ENCODE results near the gene ASB11.

The ASB11 gene

DNA sequence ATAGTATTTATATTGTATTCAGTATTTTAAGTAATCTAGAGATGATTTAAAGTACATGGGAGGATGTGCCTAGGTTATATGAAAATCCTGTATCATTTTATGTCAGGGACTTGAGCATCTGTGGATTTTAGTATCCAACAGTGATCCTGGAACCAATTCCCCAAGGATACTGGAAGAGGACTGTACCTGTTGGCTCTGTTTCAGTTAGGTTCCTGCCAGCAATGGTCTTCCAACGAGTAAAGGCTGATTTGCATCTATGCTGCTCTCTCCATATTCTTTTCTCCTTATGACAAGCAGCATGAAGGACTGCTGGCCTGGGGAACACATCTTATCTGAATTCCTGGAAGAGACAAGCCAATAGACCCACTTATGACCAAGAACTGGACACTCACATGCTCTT, 80.4 kb downstream of the ASB11 start:
- in situ Hi-C loops (cut with HindIII; ENCODE audit: low sequenced_read_pairs), result no loop called here

DNA sequence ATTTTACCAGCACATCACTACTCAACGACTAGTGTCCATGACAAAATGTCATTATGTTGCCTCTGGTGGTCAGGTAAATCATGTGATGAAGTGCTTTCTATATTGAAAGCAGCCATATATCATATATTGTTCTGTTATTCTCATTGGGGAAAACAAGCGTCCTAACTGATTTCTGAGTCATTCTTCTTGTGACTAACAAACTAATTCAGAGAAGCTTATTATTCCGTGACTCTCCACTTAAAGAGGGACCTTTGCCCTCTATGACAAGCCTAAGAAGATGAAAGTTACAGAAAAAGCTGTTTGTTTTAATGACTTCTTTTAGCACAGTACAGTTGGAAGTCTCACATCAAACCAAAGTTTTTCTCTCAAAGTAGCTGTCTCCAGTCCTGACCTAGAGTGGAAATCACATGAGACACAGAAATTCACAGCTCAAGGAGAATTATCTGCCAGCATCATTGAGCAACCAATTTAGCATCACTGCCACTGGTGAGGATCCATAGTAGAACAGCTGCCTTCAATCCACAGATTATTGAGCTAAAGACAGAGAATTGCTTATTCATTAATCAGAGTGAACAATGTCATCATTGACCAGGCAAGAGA, 81.9 kb downstream of the ASB11 start:
- in situ Hi-C loops (cut with HindIII; ENCODE audit: low sequenced_read_pairs), result no loop called here
